ENCODE data around the gene DDX46.

- TF ChIP-seq ZNF274 (IDR thresholded peaks at IDR 0.05; ENCODE audit: low read depth, low read length), result no peak
- TF ChIP-seq YY1 (IDR thresholded peaks at IDR 0.05; ENCODE audit: insufficient read depth, insufficient read length), result no peak
- no peak for TF ChIP-seq SUZ12 (IDR thresholded peaks at IDR 0.05; ENCODE audit: extremely low read depth, insufficient read depth, insufficient read length)
Measured at GRCh38 chr5:134741052-134741451, 17.5 kb upstream of the DDX46 start.
